Measurements from ENCODE around the gene ZFYVE9.
A peak's percentile ranks its signal among the peaks of the same experiment; 100 is the strongest.

Gene ZFYVE9

DNA sequence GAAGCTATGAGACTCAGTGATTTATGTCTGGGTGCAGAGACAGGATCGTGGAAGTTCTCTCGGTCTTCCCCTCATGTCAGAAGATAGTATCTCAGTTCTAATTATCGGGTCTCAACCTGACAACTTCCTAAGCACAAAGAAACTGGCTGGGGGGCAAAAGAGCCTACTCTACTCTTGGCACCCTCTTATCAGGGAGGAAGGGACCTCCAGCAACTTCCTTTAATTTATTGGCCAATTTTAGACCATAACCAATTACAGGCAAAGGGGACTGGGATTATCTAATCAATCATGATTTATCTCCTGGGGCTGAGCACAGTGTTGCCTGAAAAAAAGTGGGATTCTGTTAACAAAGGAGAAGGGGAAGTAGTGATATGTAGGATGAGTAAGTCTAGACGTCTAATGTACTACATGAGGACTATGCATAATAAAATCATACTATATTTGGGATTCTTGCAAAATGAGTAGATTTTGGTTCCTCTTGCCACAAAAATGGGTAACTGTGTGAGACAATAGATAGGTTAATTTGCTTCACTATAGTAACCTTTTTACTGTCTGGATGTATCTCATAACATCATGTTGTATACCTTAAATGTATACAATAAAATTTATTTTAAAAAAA, 98.8 kb downstream of the ZFYVE9 start:
- no peak for DNase-seq (ENCODE audit: low spot score)

DNA sequence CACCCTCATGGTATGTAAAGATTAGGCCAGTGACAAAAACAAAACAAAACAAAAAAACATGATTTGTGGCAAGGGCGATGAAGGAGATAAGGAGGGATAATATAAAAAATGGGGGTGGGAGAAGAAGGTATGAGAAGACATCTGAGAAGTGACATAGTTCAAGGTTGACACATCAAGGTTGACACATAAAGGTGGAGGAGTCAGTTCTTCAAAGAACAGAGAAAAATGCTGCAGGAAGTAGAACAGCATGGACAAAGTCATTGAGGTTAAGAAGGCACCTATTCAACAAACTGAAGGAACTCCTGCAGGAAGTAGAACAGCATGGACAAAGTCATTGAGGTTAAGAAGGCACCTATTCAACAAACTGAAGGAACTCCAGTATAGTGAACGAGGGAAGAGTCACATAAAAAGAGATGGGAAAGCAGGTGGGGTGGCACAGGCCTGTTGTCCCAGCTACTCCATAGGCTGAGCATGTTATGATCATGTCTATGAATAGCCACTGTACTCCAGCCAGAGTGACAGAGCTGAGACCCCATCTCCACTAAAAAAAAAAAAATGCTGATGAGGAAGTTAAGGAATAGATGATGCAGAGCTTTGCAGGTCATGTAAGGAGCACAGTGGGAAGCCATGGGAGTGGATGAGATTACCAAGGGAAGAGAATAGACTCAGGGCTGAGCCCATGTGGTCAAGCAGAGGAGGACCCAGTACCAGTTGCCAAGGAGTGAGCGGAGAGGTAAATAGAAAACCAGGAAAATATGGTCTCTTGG, 101.5 kb downstream of the ZFYVE9 start:
- peak; percentile 19 for DNase-seq (ENCODE audit: low spot score)

DNA sequence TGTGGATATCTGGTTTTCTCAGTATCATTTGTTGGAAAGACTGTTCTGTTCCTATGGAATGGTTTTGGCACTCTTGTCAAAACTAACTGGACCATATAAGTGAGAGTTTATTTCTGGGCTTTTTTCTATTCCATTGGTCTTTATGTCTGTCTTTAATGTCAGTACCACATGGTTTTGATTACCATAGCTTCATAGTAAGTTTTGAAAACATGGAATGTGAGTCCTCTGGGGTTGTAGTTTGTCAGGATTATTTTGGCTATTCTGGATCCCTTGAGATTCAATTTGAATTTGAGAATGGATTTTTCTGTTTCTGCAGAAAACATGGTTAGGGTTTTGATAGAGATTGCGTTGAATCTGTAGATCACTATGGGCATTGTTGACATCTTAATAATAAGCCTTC, 107.9 kb downstream of the ZFYVE9 start:
- no peak for DNase-seq (ENCODE audit: low spot score)

DNA sequence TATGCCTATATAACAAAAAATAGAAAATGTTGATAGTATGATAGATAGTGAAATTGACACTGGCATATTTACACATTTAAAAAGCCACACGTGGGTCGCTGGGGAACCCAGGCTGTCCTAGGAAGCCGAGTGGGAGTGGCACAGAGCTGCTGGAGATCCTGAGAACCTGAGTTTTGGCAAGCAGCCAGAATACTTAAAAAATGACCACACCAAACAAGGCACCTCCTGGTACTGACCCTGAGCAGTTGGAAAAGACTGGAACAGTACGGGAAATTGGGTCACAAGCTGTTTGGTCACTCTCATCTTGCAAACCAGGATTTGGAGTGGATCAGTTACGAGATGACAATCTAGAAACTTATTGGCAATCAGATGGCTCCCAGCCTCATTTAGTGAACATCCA, 111.5 kb downstream of the ZFYVE9 start:
- DNase-seq (ENCODE audit: low spot score) = no peak

DNA sequence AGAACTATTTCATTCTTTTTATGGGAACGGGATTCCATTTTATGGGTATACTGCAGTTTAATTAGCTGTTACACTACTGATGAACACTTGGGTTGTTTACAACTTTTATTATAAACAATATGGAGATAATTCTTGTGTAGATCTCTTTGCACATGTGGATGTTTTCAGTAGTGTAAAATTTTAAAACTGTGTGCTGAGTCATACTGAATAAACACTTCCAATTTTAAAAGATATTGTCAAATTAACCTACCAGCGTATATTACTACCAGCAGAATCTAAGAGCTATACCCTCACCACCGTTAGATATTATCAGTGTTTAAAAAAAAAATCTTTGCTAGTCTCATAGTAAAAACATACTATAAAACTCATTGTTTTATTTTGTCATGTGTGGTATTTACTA, 118.0 kb downstream of the ZFYVE9 start:
- DNase-seq (ENCODE audit: low spot score) = no peak

DNA sequence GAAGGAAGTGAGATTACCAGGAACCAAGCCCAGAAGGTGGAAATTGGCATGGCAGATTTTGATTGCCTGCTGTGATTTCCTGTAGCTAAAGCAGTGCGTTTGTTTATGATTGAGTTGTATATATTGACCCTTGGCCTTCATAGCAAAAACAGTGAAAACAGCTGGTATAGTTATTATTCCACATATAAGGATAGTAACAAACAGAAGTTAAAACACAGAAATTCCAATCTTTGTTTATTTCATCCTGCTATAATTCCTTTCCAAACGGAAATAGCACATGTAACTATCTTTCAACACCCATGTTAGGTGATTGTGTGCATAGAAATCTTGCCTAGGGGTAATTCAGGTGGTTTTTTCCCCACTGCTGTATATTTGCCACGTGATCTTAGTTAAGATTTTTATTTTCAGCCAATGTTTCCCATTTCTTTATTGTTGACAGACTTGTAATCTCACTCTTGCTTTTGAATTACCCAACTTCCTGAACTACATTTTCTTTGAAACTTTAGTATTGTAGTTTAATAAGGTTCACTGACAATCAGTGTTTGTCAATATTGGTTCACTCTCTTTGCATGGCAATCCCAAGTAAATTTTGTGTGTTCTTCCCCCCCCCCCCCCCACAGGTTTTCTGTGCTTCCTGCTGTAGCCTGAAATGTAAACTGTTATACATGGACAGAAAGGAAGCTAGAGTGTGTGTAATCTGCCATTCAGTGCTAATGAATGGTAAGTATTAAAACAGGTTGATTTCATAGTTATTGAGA, 121.4 kb downstream of the ZFYVE9 start:
- no peak for DNase-seq (ENCODE audit: low spot score)

DNA sequence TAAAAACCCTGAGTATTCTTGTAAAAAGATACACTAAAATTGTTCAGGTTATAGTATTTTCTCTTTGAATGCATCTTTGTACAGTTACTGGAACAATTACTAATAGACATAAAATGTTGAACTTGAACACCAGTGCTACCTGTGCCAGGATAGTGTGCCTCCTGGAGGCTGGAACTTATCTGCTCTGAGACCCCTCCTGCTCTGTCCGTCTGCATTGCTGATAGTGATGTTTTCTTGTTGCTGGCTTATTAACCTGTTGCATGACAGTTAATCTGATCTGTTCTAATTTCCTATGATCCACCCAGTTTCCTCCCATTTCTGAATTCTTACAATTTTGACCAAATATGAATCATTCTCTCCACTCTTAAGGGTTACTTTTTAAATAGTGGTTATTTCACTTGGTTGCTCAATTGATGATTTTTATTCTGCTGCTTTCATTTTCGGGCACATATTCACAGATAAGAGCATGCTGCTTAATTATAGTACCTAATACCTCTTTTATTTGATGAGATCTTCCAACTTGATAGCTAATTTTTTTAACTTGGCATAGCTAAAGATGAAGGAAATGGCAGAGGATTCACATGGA, 122.7 kb downstream of the ZFYVE9 start:
- no peak for DNase-seq (ENCODE audit: low spot score)

DNA sequence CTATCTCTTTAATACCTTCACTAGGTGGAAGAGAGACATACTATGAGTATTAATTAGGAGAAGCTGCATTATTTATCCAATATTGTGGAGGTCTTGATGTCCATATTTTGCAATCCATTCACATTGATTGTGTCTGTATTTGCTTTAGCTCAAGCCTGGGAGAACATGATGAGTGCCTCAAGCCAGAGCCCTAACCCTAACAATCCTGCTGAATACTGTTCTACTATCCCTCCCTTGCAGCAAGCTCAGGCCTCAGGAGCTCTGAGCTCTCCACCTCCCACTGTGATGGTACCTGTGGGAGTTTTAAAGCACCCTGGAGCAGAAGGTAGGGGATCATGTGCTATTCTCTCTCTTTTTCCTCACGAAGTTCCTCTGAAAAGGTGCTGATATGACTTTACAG, 124.6 kb downstream of the ZFYVE9 start:
- DNase-seq (ENCODE audit: low spot score) = no peak

DNA sequence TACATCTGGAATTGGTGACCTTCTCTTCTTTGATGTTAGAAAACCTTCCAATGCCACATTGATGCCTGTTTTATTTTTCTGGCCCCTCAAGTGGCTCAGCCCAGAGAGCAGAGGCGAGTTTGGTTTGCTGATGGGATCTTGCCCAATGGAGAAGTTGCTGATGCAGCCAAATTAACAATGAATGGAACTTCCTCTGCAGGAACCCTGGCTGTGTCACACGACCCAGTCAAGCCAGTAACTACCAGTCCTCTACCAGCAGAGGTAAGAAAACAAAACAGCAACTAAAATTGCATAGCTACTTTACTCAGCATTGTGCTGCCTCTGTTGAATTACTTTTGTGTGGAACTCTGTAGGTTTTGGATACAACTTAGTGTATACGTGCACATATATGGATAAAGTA, 126.5 kb downstream of the ZFYVE9 start:
- peak; percentile 2 for DNase-seq (ENCODE audit: low spot score)

DNA sequence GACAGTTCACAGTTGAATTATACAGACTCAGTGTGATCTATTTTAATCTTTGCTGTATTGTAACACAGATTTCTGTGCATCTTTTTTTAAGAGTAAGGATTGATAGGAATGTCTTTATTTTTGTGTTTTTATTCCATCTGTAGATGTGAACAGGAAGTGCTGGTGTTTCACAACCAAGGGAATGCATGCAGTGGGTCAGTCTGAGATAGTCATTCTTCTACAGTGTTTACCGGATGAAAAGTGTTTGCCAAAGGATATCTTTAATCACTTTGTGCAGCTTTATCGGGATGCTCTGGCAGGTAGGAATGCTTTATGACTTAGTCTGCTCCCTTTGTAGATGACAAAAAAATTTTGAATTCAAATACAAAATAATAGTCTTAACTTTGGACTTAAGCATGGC, 139.6 kb downstream of the ZFYVE9 start:
- no peak for DNase-seq (ENCODE audit: low spot score)

DNA sequence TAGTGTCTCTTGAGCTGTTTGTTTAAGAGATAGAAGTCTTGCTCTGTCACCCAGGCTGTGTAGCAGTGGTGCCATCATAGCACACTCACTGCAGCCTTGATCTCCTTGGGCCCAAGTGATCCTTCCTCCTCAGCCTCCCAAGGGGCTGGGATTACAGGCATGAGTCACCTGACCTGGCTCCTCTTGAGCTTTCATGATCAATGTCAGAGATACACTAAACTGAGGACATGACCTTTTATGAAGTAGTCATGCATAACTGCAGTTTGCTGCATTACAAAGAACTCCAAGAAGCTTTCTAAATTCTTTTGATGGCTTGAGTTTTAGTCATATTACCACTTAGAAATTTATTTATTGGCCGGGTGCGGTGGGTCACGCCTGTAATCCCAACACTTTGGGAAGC, 146.4 kb downstream of the ZFYVE9 start:
- peak; percentile 81 for DNase-seq (ENCODE audit: low spot score)

DNA sequence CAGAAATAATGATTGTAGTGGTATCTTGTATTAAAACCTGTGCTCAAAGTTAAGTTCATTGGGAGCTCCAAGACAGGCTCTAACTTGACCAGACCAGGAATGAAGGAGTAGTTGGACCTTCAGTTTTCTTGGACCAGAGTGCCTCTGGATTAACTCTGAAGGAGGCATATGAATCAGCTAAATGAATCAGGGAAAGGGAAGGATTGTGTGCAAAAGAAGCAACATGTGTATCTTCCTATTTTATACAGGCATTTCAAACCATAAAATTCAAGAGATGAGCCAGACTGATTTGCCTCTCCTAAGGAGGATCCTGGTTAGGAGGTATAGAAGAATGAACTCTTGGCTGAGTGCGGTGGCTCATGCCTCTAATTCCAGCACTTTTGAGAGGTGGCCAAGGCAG, 152.7 kb downstream of the ZFYVE9 start:
- DNase-seq (ENCODE audit: low spot score) = no peak

DNA sequence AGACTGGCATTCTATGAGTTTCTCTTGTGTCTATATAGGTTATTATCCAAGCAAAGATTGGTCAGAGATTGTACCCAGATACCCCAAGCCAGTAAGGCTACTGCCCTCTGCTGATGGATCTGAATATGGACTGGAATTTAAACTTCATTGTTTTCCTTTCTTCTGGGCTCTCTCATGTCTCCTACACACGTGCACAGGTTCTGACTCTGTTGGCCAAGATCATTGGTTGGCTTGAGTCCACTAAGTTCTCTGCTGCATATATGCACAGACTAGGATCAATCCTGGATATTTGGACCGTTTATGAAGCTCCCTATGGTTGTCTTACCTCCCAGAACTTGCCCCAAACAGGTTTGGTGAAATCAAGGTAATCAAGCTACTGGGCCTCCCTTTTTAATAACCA, 154.5 kb downstream of the ZFYVE9 start:
- DNase-seq (ENCODE audit: low spot score) = peak; percentile 59

DNA sequence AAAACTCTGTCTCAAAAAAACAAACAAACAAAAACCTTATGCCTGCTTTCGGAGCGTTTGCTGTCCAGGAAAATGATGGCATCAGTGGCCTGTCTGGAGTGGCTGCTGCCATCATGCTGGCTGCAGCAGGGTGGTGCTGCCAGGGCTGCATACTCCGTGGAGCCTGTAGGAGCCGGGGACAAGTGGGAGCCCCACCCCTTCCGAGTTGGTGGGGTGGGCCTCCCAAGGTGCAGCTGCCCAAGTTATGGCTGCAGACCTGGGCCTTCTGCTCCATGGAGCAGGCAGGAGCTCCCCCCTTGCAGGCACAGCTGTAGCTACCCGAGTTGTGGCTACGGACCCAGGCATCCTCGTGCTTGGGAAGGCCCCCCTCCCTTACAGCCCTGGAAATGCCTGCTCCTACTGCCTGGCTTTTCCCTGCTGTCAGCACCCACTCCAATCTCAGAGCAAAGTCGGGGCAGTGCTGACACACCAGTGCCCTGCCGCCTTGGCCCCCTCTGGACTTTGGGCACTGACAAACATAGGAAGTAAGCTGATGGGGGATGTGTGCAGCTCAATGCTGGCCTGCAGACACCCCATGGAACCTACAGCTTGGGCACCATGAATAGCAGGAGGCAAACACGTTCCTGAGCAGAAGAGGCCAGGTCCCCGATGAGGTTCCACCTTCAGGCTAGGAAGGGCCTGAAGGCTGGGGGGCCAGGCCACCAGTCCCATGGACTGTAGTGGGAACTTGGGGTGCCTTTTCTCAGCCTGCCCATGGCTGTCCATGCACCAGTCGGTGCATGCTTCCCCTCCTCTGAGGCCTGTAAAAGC, 163.7 kb downstream of the ZFYVE9 start:
- DNase-seq (ENCODE audit: low spot score) = no peak

DNA sequence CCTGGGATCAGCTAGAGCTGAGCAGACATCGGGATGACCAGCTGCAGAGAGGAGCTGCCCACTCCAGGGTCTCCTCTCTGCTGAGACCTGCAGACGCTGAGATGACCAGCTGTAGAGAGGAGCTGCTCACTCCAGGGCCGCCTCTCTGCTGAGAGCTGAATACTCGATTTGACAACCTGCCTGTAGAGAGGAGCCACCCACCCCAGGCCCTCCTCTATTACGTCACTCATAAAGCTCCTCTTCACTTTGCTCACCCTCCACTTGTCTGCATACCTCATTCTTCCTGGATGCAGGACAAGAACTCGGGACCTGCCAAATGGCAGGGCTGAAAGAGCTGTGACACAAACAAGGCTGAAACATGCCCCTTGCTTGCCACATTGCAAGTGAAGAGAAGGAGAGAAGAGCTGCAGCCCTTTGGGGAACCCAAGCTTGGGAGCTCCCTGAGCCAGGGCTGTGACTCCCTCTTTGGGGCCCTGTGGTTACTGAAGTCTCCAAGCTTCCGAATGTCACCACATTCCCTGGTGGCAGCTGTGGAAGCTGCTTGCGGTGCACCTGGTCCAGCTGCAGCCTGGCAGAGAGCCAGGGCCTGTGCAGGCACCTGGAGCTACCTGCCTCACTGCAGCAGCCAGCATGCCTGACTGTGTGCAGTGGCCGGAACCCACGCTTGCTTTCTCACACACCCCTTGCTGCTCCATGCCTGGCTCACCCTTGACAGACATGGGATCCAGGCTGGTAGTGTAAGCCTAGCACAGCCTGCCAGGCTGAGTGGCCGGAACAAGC, 164.5 kb downstream of the ZFYVE9 start:
- DNase-seq (ENCODE audit: low spot score) = peak; percentile 41

DNA sequence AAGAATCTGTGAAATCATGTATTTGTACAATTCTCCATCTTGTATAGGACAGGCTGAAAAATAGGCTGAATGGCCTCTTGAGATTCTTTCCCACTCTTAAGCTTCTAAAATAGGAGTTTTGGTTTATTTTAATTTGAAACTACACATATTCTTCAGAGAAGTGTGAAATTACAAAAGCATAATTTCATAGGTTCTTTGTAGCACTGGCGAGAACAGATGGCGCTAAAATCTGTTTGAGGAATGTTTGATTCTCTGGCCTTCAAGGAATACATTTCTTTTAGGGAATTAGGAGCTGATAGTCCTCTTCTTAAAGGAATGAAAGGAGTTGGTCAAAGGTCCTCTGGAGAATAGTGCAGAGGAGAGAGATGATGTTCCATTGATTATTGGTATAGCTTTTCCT, 179.2 kb downstream of the ZFYVE9 start:
- DNase-seq (ENCODE audit: low spot score) = no peak

DNA sequence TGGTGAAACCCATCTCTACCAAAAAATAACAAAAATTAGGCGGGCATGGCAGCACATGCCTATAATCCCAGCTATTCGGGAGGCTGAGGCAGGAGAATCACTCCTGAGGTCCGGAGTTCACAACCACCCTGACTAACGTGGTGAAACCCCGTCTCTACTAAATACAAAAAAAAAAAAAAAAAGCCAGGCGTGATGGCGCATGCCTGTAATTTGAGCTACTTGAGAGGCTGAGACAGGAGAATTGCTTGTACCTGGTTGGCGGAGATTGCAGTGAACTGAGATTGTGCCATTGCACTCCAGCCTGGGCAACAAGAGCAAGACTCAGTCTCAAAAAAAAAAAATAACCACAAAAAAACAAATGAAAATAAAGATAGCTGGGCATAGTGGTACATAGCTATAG, 181.8 kb downstream of the ZFYVE9 start:
- DNase-seq (ENCODE audit: low spot score) = no peak

DNA sequence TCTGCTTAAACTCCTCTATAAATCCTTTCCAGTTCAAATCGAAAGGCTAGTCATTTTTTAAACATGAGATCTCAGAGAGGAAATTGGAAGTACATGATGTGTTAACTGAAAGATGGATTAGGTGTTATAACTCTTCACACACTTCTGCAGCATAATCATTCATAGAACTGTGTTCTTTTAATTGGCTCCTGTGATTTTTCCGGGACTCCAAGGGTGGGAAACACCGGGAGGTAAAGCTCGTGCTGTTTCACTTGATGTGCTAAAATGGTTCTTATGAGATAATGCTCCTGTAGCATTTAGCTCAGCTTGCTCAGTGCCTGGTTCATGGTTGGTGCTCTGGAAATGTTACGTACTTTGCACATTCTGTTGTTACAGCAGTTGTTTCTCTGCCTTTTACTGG, 183.9 kb downstream of the ZFYVE9 start:
- no peak for DNase-seq (ENCODE audit: low spot score)

DNA sequence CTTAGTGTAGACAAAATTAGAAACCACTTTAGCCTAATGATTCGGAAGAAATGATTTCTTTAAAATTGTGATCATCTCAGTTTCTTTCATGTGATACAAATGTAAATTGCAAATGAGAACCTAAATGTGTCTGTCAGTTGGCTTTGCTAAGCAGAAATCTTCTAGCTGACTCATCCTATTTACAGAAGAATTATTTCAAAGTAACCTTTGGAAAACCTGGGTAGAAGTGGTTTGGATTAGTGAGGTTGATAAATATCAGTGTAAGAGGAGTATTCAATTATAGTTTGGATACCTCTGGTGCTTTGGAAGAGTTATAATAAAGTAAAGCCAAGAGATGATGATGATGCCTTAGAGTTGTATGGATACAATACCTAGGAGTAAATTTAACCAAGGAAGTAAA, 186.7 kb downstream of the ZFYVE9 start:
- DNase-seq (ENCODE audit: low spot score) = no peak

DNA sequence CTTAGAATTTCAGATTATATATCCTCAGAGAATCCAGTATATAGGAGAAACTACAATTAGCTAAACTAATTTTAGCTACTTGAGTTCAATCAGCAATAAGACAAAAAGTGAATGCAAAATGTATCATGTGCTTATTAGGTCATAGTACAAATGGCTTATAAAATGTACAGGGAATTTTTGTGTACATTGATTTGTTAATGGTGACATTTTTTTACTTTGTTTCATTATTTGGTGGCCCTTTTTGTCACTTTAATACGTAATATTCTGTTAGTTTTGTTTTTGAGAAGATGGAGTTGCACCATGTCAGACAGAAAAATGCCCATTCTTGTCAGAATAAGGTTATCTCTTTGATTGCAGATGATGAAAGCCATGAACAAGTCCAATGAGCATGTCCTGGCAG, 190.5 kb downstream of the ZFYVE9 start:
- DNase-seq (ENCODE audit: low spot score) = no peak

DNA sequence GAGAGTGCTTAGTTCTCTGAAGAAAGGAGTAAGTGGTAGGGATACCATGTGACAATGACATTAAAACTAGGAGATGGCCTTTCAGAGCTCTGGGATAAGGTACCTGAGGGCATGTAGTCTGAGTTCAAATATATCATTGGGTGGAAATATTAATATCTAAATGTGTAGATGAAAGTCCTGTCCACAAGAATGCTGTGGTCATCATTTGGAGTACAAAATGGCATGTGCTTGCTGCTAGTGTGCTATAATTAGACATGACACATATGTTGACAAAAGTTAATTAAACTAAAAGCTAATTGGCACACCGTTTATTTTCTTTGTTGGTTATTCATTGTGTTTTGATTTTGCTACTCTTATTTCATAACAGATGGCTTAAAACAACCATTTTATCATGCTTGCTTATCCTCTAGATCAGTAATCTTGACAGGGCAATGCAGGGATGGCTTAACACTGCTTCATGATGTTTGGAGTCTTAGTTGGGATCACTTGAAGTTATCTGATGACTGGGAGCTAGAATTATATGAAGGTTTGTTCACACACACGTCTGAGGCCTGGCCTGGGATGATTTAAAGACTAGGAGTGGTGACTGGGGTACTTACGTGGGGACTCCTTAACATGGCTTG, 193.1 kb downstream of the ZFYVE9 start:
- no peak for DNase-seq (ENCODE audit: low spot score)
